MCF 10A (cell line): ENCODE results near the gene LSG1. TPM values are rescaled to one million over a fixed set of nuclear protein-coding genes. Genes with fewer than 3 reads are reported as not detected.
A peak's percentile ranks its signal among the peaks of the same experiment; 100 is the strongest.

ENCODE experiments used
- BruUV-seq: library from RNA; stranded (reverse); fragments of 400-500 nt; replicated peaks from 2 replicates; lab custom pipeline; 2021; lab: Mats Ljungman, UMichigan
- CTCF ChIA-PET: fragments of 300-600 bp; sonication (Branson Sonifier 250); formaldehyde crosslinking; extraction: SDS; loops from one replicate; lab custom pipeline; 2021; ENCODE audit warnings: antibody characterized with exemption, inconsistent platforms; lab: Yijun Ruan, JAX
- POLR2A ChIA-PET: fragments of 300-600, 350-650 bp; sonication (Branson Sonifier 250); formaldehyde crosslinking; extraction: SDS; loops from one replicate; lab custom pipeline; 2020; ENCODE audit warnings: antibody characterized with exemption, inconsistent platforms; lab: Yijun Ruan, JAX
- DNase-seq: peaks from one replicate; pipeline ENCODE4 v3.0.0-alpha.2; 2018; ENCODE audit not compliant: unreplicated experiment
- H3K27ac Mint-ChIP-seq: one replicate; pipeline ENCODE4 v1.8.0; 2022; ENCODE audit warnings: mild to moderate bottlenecking, low read depth, mixed read lengths; ENCODE audit not compliant: unreplicated experiment
- H3K27me3 Mint-ChIP-seq: one replicate; pipeline ENCODE4 v1.8.0; 2022; ENCODE audit warnings: mixed read lengths; ENCODE audit not compliant: insufficient read depth, unreplicated experiment
- H3K36me3 Mint-ChIP-seq: one replicate; pipeline ENCODE4 v1.8.0; 2022; ENCODE audit warnings: mild to moderate bottlenecking, moderate library complexity, mixed read lengths; ENCODE audit not compliant: insufficient read depth, unreplicated experiment
- H3K4me1 Mint-ChIP-seq: one replicate; pipeline ENCODE4 v1.8.0; 2022; ENCODE audit warnings: mixed read lengths; ENCODE audit not compliant: insufficient read depth, unreplicated experiment
- H3K4me3 Mint-ChIP-seq: one replicate; pipeline ENCODE4 v1.8.0; 2022; ENCODE audit warnings: mild to moderate bottlenecking, moderate library complexity, mixed read lengths; ENCODE audit not compliant: unreplicated experiment
- H3K9me3 Mint-ChIP-seq: one replicate; pipeline ENCODE4 v1.8.0; 2022; ENCODE audit warnings: mixed read lengths; ENCODE audit not compliant: unreplicated experiment
- intact Hi-C: fragments of 100-400 bp; cut with micrococcal nuclease; formaldehyde crosslinking; loops from 2 replicates; pipeline ENCODE4 v1.14.1; 2022
- total RNA-seq: library from RNA; stranded (reverse); gene quantifications from 2 replicates; pipeline ENCODE4 v1.2.3, GENCODE V29; 2022
- TF ChIP-seq, protein P1 (sequence below): fragments of 200-600 bp; IDR thresholded peaks from one replicate; pipeline ENCODE4 v1.8.0; 2022; ENCODE audit warnings: antibody characterized with exemption, mild to moderate bottlenecking; ENCODE audit not compliant: unreplicated experiment

The LSG1 gene
- total RNA-seq, 1 experiment from 2014 or later: 35.1 TPM

- no TSS peak for BruUV-seq
- Mint-ChIP-seq H3K4me1 (peaks cover 29% of the 10 kb centered on the region), H3K9me3 (no peaks in the 10 kb centered on the region), H3K4me3 (no peak overlapping the region), H3K27me3 (no peaks in the 10 kb centered on the region), H3K36me3 (no peaks in the 10 kb centered on the region), H3K27ac (peak overlapping the region; percentile 6)
- TF ChIP-seq, protein P1, sequence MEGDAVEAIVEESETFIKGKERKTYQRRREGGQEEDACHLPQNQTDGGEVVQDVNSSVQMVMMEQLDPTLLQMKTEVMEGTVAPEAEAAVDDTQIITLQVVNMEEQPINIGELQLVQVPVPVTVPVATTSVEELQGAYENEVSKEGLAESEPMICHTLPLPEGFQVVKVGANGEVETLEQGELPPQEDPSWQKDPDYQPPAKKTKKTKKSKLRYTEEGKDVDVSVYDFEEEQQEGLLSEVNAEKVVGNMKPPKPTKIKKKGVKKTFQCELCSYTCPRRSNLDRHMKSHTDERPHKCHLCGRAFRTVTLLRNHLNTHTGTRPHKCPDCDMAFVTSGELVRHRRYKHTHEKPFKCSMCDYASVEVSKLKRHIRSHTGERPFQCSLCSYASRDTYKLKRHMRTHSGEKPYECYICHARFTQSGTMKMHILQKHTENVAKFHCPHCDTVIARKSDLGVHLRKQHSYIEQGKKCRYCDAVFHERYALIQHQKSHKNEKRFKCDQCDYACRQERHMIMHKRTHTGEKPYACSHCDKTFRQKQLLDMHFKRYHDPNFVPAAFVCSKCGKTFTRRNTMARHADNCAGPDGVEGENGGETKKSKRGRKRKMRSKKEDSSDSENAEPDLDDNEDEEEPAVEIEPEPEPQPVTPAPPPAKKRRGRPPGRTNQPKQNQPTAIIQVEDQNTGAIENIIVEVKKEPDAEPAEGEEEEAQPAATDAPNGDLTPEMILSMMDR: no peak
- POLR2A ChIA-PET: interaction anchor here (0.6 to 2.0 kb wide), 6 partner anchors 8 to 232 kb away, joined by 3 to 5 read pairs (median 3); no protein-coding TSS in a partner anchor
- CTCF ChIA-PET: interaction anchor here (0.6 to 1.1 kb wide), 2 partner anchors 7 to 896 kb away, joined by 3 to 5 read pairs; no protein-coding TSS in a partner anchor
- DNase-seq: peak; percentile 63
- intact Hi-C loops: no loop called here
These were observed 18.7 kb upstream of the LSG1 start for GRCh38 chr3:194690501-194691372.

GRCh38 chr3:194689493-194689944 is 17.5 kb upstream of the LSG1 start:
- intact Hi-C loops: no loop called here
- no peak overlapping the region for H3K4me3 Mint-ChIP-seq

GRCh38 chr3:194688946-194689345 is 17.0 kb upstream of the LSG1 start:
- BruUV-seq: no TSS peak
- intact Hi-C loops: no loop called here
- Mint-ChIP-seq H3K27me3 (no peaks in the 10 kb centered on the region), H3K4me1 (peaks cover 29% of the 10 kb centered on the region), H3K36me3 (no peaks in the 10 kb centered on the region), H3K9me3 (no peaks in the 10 kb centered on the region), H3K27ac (no peak overlapping the region), H3K4me3 (no peak overlapping the region)
- ChIA-PET CTCF (no interaction called here), POLR2A (interaction anchor here (1.0 kb wide), 1 partner anchor 497 kb away, joined by 3 read pairs; no protein-coding TSS in a partner anchor)
- TF ChIP-seq, protein P1: no peak
- DNase-seq: no peak

More at GRCh38 chr3:194689493-194689944, 17.5 kb upstream of the LSG1 start:
- Mint-ChIP-seq H3K9me3 (no peaks in the 10 kb centered on the region), H3K4me1 (peaks cover 29% of the 10 kb centered on the region), H3K27ac (no peak overlapping the region), H3K36me3 (no peaks in the 10 kb centered on the region), H3K27me3 (no peaks in the 10 kb centered on the region)
- CTCF ChIA-PET: interaction anchor here (0.7 kb wide), 1 partner anchor 180 kb away, joined by 3 read pairs; no protein-coding TSS in a partner anchor
- no TSS peak for BruUV-seq
- no peak for DNase-seq
- TF ChIP-seq, protein P1: no peak
- POLR2A ChIA-PET: interaction anchor here (1.0 to 1.7 kb wide), 2 partner anchors 22 to 496 kb away, joined by 3 to 5 read pairs; no protein-coding TSS in a partner anchor

- H3K9me3 Mint-ChIP-seq: no peaks in the 10 kb centered on the region
- ChIA-PET CTCF (no interaction called here), POLR2A (interaction anchor here (1.5 kb wide), 1 partner anchor 183 kb away, joined by 7 read pairs; no protein-coding TSS in a partner anchor)
- H3K36me3 Mint-ChIP-seq: no peaks in the 10 kb centered on the region
- no peak overlapping the region for H3K4me3 Mint-ChIP-seq
- intact Hi-C loops: no loop called here
- no peaks in the 10 kb centered on the region for H3K27me3 Mint-ChIP-seq
- H3K4me1 Mint-ChIP-seq: peaks cover 34% of the 10 kb centered on the region
- DNase-seq: no peak
- H3K27ac Mint-ChIP-seq: no peak overlapping the region
- no TSS peak for BruUV-seq
- TF ChIP-seq, protein P1: no peak
These were observed 16.3 kb upstream of the LSG1 start for GRCh38 chr3:194688200-194688740.
